GM18517 (cell line): ENCODE results near the gene ESYT2.

Source experiments
- ATAC-seq: cut with Tn5 transposase; IDR thresholded peaks from one replicate; pipeline ENCODE4 v1.9.1; 2021; ENCODE audit warnings: mild to moderate bottlenecking, moderate library complexity; ENCODE audit not compliant: unreplicated experiment

Gene ESYT2

DNA sequence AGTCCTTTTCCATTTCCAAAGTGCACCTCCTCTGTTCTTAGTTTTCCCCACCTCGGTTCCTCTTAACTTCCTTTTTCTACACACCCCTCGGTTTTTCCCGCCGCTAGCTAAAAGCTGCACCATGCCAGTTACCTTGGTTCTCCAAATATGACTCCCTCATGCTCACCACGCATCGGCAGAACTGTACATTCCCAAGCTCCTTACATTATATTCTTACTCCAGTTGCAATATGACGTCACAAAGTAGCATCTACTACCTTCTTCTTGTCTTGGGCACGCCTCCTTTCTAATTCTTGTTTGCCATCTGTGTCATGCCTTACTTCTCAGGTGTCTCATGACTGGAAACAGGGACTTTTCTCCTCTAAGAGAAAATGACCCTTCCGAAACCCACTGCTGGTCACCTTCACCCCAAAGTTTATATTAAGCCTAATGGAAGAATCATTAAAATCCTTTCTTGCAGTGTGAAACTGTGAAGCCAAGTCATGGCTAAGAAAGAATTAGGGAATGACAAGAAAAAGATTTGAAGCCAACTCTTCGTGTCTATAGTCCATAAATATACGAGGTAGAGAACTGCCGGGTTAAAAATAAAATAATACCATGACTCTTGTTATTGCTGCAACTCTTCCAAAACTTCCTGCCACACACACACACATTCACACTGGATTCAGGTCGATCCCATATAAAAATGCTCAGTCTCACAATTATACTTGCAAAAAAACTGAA, 1.7 kb downstream of the ESYT2 start:
- no peak for ATAC-seq

DNA sequence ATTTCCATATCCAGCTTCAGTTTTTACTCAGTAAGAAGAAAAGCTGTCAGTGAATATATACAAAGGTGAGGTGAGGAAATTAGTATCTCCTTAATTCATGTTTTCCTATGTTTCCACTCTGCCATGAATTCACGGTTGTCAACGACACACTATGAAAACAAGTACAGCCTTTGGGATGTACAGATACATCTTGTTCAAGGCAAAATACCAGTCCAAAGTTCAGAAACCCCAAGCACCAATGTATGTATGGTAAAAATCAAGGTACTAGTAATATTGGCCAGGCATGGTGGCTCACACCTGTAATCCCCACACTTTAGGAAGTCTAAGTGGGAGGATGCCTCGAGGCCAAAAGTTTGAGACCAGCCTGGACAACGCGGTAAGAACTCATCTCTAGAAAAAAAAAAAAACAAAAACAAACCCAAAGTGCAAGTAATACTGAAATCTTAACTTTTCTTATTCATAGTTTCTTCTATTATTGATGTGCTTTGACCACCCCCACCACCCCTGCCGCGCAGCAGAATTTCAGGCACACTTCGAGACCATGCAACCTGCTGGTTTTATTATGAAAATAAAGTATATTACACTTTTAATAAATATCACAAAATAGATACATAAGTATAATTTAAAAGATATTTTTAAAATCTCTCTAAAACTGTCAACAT, 3.5 kb downstream of the ESYT2 start:
- no peak for ATAC-seq

DNA sequence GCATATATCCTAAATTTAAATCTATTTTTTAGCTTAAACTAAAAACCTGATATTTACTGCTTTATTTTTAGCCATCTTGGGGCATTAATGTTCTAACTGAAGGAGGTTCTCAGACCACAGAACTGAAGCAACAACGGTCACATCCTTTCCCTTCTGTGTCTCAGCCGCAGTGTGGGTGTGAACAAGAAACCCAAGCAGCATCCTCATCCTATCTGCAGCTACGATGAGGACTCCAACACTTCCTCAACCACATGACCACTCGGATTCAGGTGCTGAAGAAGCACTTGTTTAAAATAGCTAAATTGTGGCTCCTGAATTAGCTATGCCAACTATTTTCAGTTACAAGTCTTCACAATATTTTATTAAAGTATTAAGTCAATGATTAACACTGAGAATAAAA, 5.3 kb downstream of the ESYT2 start:
- ATAC-seq: peak; percentile 74

- no peak for ATAC-seq
Observed at GRCh38 chr7:158821171-158822031, 7.9 kb downstream of the ESYT2 start.

DNA sequence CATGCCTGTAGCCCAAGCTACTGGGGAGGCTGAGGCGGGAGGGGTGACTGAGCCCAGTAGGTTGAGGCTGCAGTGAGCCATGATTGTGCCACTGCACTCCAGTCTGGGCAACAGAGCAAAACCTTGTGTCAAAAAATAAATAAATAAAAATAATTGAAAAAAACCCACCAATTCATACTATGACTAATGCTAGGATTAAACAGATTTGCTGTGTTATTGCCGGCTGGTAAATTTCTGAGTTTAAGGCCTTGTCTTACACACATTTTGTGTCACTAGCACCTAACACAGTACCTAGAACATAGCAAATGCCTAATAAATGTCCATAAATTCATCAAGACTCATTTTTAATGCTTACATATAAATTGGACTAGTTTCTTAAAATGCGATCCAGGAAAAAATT, 8.7 kb downstream of the ESYT2 start:
- no peak for ATAC-seq

- no peak for ATAC-seq
Observed at GRCh38 chr7:158819571-158820203, 9.6 kb downstream of the ESYT2 start.

- ATAC-seq: peak; percentile 78
Observed at GRCh38 chr7:158818325-158819213, 10.7 kb downstream of the ESYT2 start.

GRCh38 chr7:158816995-158817394, 12.3 kb downstream of the ESYT2 start:
- ATAC-seq: no peak

GRCh38 chr7:158816271-158816670, 13.0 kb downstream of the ESYT2 start:
- ATAC-seq: no peak

DNA sequence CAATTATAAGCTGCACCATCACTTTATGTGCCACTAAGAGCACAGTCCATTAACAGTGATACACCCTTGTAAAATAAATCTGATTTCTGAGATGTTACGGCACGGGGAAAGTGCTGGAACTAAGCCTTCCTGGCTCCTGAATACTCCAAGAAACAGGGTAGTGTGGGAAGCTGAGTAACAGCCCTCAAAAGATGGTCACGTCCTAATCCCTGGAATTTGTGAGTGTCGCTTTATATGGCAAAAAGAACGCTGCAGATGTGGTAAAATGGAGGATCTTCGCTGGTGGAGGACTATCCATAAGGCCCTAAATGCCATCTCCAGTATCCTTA, 13.5 kb downstream of the ESYT2 start:
- no peak for ATAC-seq

GRCh38 chr7:158815083-158815799, 14.1 kb downstream of the ESYT2 start:
- no peak for ATAC-seq

DNA sequence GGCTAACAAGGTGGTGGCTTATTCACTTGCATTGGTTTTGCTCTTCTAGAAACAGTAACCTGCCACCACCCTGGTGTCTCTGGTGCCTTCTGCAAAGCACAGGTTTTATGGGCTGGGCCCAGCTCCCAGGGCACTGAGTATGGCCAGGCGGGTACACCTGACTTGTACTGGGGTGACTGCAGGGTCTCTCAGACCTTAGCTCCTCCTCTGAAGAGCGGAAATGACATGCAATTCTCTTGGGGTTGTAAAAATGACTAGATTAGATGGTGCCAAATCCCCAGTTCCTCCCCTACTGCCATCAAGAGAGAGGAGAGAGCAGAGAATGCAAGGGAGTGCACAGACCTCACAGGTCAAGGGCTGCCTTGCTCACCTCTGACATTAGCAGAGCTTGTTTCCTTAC, 14.7 kb downstream of the ESYT2 start:
- ATAC-seq: no peak

DNA sequence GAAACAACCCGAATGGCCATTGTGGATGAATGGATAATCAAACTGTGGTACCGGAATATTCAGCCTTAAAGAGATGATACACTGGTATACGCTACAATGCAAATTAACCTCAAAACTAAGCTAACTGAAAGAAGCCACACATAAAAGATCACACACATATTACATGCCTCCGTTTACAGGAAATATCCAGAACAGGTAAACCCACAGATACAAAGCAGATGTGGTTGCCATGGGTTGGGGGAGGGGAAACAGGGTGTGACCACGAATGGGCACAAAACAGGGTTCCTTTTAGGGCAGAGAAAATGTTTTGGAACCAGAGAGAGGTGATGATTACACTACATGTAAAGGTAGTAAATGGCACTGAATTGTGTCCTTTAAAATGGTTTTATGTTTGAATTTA, 16.6 kb downstream of the ESYT2 start:
- ATAC-seq: no peak

GRCh38 chr7:158811894-158812293, 17.4 kb downstream of the ESYT2 start:
- ATAC-seq: no peak

DNA sequence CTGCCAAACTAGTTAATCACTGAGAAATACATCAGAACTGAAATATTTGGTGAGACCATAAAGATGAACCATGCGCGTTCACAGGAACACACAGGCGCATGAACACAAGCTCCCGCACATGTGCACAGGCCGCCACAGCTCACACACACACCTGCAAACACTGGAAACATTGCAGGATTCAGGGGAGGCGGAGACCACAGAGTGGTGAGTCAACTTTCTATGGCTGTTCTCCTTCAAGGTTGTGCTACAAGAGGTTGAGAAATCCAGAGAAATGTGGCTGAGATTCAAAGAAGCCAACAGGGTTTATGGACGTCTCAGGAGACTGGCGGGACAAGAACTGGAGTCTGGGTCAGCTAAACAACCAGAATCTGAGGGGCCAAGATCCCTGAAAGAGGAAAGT, 17.8 kb downstream of the ESYT2 start:
- no peak for ATAC-seq

DNA sequence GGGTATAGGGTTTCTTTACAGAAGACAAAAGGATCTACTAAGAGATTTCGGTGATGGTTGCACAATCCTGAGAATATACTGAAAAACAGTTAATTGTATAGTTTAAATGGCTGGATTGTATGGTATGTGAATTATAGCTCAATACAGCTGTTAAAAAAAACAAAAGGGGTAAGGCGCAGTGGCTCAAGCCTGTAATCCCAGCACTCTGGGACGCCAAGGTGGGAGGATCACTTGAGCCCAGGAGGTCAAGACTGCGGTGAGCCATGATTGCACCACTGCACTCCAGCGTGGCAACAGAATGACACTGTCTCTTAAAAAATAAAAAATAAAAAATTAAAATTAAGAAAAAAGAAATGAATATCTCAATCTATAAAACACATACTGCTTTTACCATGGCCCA, 18.5 kb downstream of the ESYT2 start:
- no peak for ATAC-seq

GRCh38 chr7:158809596-158809995, 19.7 kb downstream of the ESYT2 start:
- ATAC-seq: peak; percentile 79

- ATAC-seq: no peak
Observed at GRCh38 chr7:158808126-158808525, 21.2 kb downstream of the ESYT2 start.

GRCh38 chr7:158805937-158806336, 23.4 kb downstream of the ESYT2 start:
- ATAC-seq: no peak

DNA sequence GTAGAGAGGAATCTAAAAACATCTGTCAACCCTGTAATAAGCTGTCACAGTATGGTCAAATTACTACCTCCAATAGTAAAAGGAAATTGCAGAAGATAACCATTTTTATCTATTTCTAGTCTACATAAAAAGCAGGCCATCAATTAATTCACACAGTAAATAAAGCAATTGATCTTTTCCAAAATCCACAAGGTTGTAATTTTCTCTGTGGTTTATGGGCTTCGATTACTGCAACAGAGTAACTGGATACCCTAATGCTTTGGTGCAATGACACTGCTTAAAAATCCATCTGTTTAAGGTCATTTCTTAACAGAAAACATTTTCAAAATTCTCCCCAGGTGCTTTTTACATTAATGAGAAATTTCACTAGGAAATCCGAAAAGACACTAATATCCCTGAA, 23.9 kb downstream of the ESYT2 start:
- no peak for ATAC-seq
